GM18907 (cell line): ENCODE measurements around the gene RANBP1.

Experiments used
- ATAC-seq: cut with Tn5 transposase; IDR thresholded peaks from one replicate; pipeline ENCODE4 v1.9.1; 2021; ENCODE audit warnings: mild to moderate bottlenecking, moderate library complexity; ENCODE audit not compliant: unreplicated experiment

RANBP1 gene

GRCh38 chr22:20087319-20088262 is 28.3 kb upstream of the RANBP1 start:
- ATAC-seq = no peak

- no peak for ATAC-seq
Observed at GRCh38 chr22:20088263-20088648, 27.6 kb upstream of the RANBP1 start.

- no peak for ATAC-seq
Observed at GRCh38 chr22:20089226-20089976, 26.5 kb upstream of the RANBP1 start.

- no peak for ATAC-seq
Observed at GRCh38 chr22:20089977-20090729, 25.8 kb upstream of the RANBP1 start.

GRCh38 chr22:20090730-20091240 is 25.1 kb upstream of the RANBP1 start:
- ATAC-seq = no peak

GRCh38 chr22:20091690-20092476 is 24.0 kb upstream of the RANBP1 start:
- ATAC-seq = no peak

GRCh38 chr22:20092477-20092854 is 23.4 kb upstream of the RANBP1 start:
- no peak for ATAC-seq

GRCh38 chr22:20093418-20094196 is 22.3 kb upstream of the RANBP1 start:
- ATAC-seq = no peak

GRCh38 chr22:20094197-20094807 is 21.6 kb upstream of the RANBP1 start:
- ATAC-seq = no peak

- ATAC-seq = no peak
Observed at GRCh38 chr22:20095521-20095920, 20.4 kb upstream of the RANBP1 start.

GRCh38 chr22:20096574-20097420 is 19.1 kb upstream of the RANBP1 start:
- ATAC-seq = no peak

GRCh38 chr22:20099099-20099711 is 16.7 kb upstream of the RANBP1 start:
- ATAC-seq = no peak

- no peak for ATAC-seq
Observed at GRCh38 chr22:20101638-20102037, 14.3 kb upstream of the RANBP1 start.

- no peak for ATAC-seq
Observed at GRCh38 chr22:20102203-20102780, 13.6 kb upstream of the RANBP1 start.

- no peak for ATAC-seq
Observed at GRCh38 chr22:20105456-20106204, 10.3 kb upstream of the RANBP1 start.

- ATAC-seq = no peak
Observed at GRCh38 chr22:20106205-20106848, 9.6 kb upstream of the RANBP1 start.
